ENCODE results near the gene NCOA3.

DNA sequence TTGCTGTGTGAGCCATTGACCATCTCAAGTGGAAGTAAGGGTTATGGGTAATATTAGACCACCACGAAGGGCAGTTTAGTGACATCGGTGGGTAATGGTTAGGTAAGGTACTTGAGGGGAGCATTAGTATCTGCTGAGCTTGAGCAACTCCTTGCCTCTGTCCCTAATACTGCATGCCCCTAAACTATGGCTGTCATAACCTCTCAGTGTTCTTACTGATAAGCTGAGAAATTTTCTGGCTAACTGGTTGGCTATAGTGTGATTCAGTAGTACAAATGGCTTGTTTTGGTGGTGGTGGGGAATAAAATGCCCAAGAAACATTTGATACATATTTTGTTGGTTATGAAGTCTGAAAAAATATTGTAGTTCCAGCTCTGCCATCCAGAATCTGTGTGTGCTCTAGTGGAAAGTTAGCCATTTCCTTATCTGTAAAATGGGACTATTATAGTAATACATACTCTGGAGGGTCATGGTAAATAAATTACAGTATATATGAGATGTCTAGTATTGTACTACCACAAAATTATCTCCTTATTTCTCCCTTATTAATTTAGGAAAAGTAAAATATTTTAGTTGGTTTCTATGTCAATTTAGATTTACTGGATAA lies 113.1 kb downstream of the NCOA3 start:
- TF ChIP-seq RAD21 (IDR thresholded peaks at IDR 0.05; ENCODE audit: low read length) (no peak), EP300 (IDR thresholded peaks at IDR 0.05; ENCODE audit: borderline replicate concordance in 1 of 2, low read depth in 1 of 2, low read length in 1 of 2) (no peak), RCOR1 (IDR thresholded peaks at IDR 0.05; ENCODE audit: low read length) (no peak), SIN3A (IDR thresholded peaks at IDR 0.05; ENCODE audit: borderline replicate concordance, low read depth, low read length) (no peak), SMC3 (IDR thresholded peaks at IDR 0.05; ENCODE audit: low read depth, low read length) (no peak), GATA2 (CRISPR knock-in tag; IDR thresholded peaks at IDR 0.05) (no peak), EZH2phosphoT487 (IDR thresholded peaks at IDR 0.05; ENCODE audit: borderline replicate concordance, low read depth) (no peak), TAF1 (IDR thresholded peaks at IDR 0.05; ENCODE audit: borderline replicate concordance, low read depth, low read length) (no peak), JUND (IDR thresholded peaks at IDR 0.05) (no peak), NRF1 (IDR thresholded peaks at IDR 0.05; ENCODE audit: low read depth, low read length) (no peak)
- TF ChIP-seq, protein P1, sequence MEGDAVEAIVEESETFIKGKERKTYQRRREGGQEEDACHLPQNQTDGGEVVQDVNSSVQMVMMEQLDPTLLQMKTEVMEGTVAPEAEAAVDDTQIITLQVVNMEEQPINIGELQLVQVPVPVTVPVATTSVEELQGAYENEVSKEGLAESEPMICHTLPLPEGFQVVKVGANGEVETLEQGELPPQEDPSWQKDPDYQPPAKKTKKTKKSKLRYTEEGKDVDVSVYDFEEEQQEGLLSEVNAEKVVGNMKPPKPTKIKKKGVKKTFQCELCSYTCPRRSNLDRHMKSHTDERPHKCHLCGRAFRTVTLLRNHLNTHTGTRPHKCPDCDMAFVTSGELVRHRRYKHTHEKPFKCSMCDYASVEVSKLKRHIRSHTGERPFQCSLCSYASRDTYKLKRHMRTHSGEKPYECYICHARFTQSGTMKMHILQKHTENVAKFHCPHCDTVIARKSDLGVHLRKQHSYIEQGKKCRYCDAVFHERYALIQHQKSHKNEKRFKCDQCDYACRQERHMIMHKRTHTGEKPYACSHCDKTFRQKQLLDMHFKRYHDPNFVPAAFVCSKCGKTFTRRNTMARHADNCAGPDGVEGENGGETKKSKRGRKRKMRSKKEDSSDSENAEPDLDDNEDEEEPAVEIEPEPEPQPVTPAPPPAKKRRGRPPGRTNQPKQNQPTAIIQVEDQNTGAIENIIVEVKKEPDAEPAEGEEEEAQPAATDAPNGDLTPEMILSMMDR (IDR thresholded peaks at IDR 0.05): no peak
- TF ChIP-seq, protein P2, sequence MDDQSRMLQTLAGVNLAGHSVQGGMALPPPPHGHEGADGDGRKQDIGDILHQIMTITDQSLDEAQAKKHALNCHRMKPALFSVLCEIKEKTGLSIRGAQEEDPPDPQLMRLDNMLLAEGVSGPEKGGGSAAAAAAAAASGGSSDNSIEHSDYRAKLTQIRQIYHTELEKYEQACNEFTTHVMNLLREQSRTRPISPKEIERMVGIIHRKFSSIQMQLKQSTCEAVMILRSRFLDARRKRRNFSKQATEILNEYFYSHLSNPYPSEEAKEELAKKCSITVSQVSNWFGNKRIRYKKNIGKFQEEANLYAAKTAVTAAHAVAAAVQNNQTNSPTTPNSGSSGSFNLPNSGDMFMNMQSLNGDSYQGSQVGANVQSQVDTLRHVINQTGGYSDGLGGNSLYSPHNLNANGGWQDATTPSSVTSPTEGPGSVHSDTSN (IDR thresholded peaks at IDR 0.05): no peak

Measured in SK-N-SH (cell line).